Right lobe of liver (tissue), 6 donors: Measurements from ENCODE around the gene DOCK2. TPM values are rescaled to one million over a fixed set of nuclear protein-coding genes. Genes with fewer than 3 reads are reported as not detected.

Source experiments
- ATAC-seq, 4 donors: fragments of 200-7000 bp; cut with Tn5 transposase; one replicate each; pipeline ENCODE4 v1.9.1; 2020; ENCODE audit warnings: mild to moderate bottlenecking in 4 of 4, moderate library complexity in 4 of 4
- DNase-seq, 3 donors: peaks; one replicate each; pipeline ENCODE4 v3.0.0-alpha.2; 2020
- H3K27ac ChIP-seq, 3 donors: fragments of 200-600 bp; one replicate each; pipeline ENCODE4 v1.8.0; 2022
- H3K27me3 ChIP-seq, 2 donors: fragments of 200-600 bp; one replicate each; pipeline ENCODE4 v1.8.0; 2022
- H3K36me3 ChIP-seq, 4 donors: fragments of 200-600 bp; sonication (generic) in 1 of 4; one replicate each; pipeline versions ENCODE4 v1.5.1 to v1.8.0; 2017 to 2022; ENCODE audit warnings: control low read depth in 1 of 4
- H3K4me1 ChIP-seq, 4 donors: fragments of 200-600 bp; sonication (generic) in 1 of 4; one replicate each; pipeline versions ENCODE4 v1.5.1 to v1.8.0; 2017 to 2022; ENCODE audit warnings: control low read depth in 1 of 4
- H3K4me3 ChIP-seq, 3 donors: fragments of 200-600 bp; one replicate each; pipeline ENCODE4 v1.8.0; 2022
- H3K9me3 ChIP-seq, 4 donors: fragments of 200-600 bp; sonication (generic) in 1 of 4; one replicate each; pipeline versions ENCODE4 v1.5.1 to v1.8.0; 2017 to 2022; ENCODE audit warnings: control low read depth in 1 of 4
- POLR2A ChIP-seq: fragments of 450-650 bp; IDR thresholded peaks from one replicate; pipeline ENCODE4 v1.6.1; 2017; ENCODE audit warnings: antibody characterized with exemption, mild to moderate bottlenecking
- WGBS: methylation state at CpG from one replicate; pipeline ENCODE4 v1.1.6; 2018; ENCODE audit warnings: low coverage, low lambda C conversion rate; ENCODE audit not compliant: insufficient coverage; ENCODE audit errors: missing lambda C conversion rate; 5-methylcytosine and 5-hydroxymethylcytosine counted together
- intact Hi-C, 2 donors: fragments of 100-400 bp; cut with DNase I; formaldehyde crosslinking; loops; one replicate each; pipeline versions ENCODE4 v1.11.2 to v1.14.1; 2022
- total RNA-seq, 6 experiments: library from RNA; depleted of rRNA in 2 of 6; stranded (reverse); fragments of >200 nt in 2 of 6; fragmentation: NEBNext Ultra II Directional in 3 of 6; extraction: Animal tissue kit (Norgen Biotek cat#: 25700) in 3 of 6; gene quantifications; one replicate each; pipeline versions ENCODE4 v1.1.0 to v1.2.4, GENCODE V29; 2016 to 2023
- TF ChIP-seq, protein P1 (sequence below), 4 donors: fragments of 200-600 bp in 3 of 4; fragments of 450-650 bp in 1 of 4; IDR thresholded peaks; one replicate each; pipeline versions ENCODE4 v1.5.1 to v1.8.0; 2016 to 2022; ENCODE audit warnings: antibody characterized with exemption in 4 of 4, mild to moderate bottlenecking in 2 of 4
- donor health status: DM: no; HTN: yes; CAD: no.
- donor health status: DM: no; HTN: no; CAD: no.
- donor health status: DM: no; HTN: no; CAD: no.
- donor health status: DM: no; HTN: yes; CAD: no.
- donor health status: DM: no; HTN: yes; CAD: no.

The DOCK2 gene
- total RNA-seq, 6 experiments from 2014 or later: 5.0 to 14.5 (median 7.4) TPM

DNA sequence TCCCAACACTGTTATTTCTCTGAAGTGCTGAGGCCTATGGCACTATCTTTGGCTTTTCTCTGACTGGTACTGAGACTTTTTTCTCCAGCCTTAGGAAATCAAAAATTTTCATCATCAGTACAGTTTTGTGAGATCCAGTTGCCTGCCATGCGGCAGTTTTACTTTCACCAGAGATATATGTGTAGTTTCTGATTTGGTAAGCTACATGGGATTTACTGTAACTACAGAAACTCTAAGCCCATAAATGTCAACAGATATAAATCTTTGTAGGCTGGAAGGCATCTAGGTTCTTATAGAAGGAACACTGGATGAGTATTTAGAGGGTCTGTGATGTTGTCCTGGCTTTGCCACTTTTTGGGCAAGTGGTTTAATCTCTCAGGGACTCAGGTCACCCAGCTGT is 69.0 kb downstream of the DOCK2 start:
- no peak overlapping the region for H3K27ac ChIP-seq
- ATAC-seq: no peak
- TF ChIP-seq, protein P1, sequence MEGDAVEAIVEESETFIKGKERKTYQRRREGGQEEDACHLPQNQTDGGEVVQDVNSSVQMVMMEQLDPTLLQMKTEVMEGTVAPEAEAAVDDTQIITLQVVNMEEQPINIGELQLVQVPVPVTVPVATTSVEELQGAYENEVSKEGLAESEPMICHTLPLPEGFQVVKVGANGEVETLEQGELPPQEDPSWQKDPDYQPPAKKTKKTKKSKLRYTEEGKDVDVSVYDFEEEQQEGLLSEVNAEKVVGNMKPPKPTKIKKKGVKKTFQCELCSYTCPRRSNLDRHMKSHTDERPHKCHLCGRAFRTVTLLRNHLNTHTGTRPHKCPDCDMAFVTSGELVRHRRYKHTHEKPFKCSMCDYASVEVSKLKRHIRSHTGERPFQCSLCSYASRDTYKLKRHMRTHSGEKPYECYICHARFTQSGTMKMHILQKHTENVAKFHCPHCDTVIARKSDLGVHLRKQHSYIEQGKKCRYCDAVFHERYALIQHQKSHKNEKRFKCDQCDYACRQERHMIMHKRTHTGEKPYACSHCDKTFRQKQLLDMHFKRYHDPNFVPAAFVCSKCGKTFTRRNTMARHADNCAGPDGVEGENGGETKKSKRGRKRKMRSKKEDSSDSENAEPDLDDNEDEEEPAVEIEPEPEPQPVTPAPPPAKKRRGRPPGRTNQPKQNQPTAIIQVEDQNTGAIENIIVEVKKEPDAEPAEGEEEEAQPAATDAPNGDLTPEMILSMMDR (IDR thresholded peaks at IDR 0.05): no peak
- TF ChIP-seq POLR2A: no peak
- no peaks in the 10 kb centered on the region for H3K27me3 ChIP-seq
- intact Hi-C loops: no loop called here
- no peak for DNase-seq
- no peaks in the 10 kb centered on the region for H3K9me3 ChIP-seq
- no peaks in the 10 kb centered on the region for H3K36me3 ChIP-seq
- H3K4me1 ChIP-seq: no peaks in the 10 kb centered on the region
- 90% methylated on average over 1 of the region's 1 CpG for WGBS
- H3K4me3 ChIP-seq: no peak overlapping the region

DNA sequence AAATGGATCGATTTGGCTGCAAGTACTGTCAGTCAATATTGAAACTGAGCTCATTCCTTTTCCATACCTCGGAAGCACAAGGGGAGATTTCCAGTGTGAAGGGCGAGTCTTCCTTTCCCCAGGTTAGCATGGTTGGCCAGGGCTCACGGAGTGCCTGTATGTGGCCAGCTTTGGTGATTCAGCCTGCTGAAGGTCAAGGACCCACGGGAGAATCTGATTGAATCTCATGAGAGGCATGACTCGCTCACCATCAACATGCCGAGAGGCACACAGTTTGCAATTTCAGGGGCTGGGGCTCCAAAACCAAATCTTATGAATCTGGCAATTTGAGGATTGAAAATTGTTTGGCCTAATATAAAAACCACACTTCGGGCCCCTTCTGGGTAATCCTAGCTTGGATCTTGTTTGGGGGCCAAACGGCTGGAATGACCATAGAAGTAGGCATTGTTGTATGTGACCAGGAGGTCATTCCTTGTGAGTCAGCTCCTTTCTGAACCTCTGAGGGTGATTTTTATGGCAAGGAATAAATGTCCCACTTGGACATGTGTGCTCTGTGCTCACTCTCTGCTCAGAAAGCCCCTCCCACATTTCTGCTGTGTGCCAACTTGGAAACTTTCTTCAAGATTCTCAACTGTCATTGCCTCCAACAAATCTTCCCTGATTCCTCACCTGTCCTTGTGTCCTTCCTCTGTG is 69.8 kb downstream of the DOCK2 start:
- intact Hi-C loops: no loop called here
- Histone ChIP-seq H3K4me3 (no peak overlapping the region), H3K27ac (no peak overlapping the region), H3K4me1 (no peaks in the 10 kb centered on the region), H3K27me3 (no peaks in the 10 kb centered on the region), H3K9me3 (no peaks in the 10 kb centered on the region), H3K36me3 (no peaks in the 10 kb centered on the region)
- 54% methylated on average over 5 of the region's 9 CpGs for WGBS
- TF ChIP-seq POLR2A: no peak
- TF ChIP-seq, protein P1 (IDR thresholded peaks at IDR 0.05): no peak
- ATAC-seq (peak in 1 of 4 donors; percentile 63), DNase-seq (no peak)

DNA sequence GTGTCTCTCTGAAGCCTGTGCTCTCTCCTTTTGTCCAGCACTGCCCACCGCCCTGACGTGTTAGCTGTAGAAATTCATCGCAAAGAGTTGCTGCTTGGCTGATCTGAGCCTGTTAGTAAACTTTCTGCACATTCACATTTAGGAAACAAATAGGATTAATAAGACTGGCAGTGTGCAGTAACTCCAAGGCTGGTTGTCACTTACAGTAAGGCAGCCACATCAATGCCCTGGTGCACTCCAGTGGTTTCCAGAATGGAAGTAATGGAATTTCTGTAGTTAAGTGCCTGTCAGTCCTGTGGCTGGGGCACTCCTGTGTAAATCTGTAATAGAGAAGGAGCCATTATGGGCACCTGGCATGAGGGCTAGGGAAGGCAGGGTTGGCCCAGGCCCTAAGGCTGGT is 70.6 kb downstream of the DOCK2 start:
- no peaks in the 10 kb centered on the region for H3K27me3 ChIP-seq
- H3K27ac ChIP-seq: no peak overlapping the region
- H3K4me3 ChIP-seq: no peak overlapping the region
- no peaks in the 10 kb centered on the region for H3K36me3 ChIP-seq
- WGBS: 71% methylated on average over 3 of the region's 3 CpGs
- intact Hi-C loops: no loop called here
- DNase-seq: no peak
- no peak for ATAC-seq
- TF ChIP-seq, protein P1 (IDR thresholded peaks at IDR 0.05): no peak
- TF ChIP-seq POLR2A: no peak
- no peaks in the 10 kb centered on the region for H3K9me3 ChIP-seq
- H3K4me1 ChIP-seq: no peaks in the 10 kb centered on the region

DNA sequence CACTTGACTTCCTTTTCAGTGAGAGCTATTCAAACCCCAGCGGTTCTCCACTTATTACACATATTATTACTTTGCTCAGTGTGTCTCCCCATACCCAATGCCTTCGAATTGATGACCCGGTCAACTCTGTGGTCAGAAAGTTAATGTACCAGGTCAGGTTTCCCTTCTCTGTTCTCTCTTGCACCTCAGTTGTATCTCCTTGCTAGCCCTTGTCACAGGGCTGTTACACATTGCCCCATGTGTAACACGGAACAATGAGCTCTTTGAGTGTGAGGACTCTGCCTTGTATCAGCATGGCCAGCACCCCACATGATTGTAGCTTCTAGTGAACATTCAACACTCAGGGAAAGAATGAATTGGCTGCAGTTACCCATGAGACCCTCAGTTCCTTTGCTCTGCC is 73.6 kb downstream of the DOCK2 start:
- Histone ChIP-seq H3K27me3 (no peaks in the 10 kb centered on the region), H3K4me3 (no peak overlapping the region), H3K4me1 (no peaks in the 10 kb centered on the region), H3K27ac (no peak overlapping the region), H3K36me3 (no peaks in the 10 kb centered on the region), H3K9me3 (no peaks in the 10 kb centered on the region)
- DNase-seq: no peak
- WGBS: 35% methylated on average over 4 of the region's 4 CpGs
- no peak for ATAC-seq
- TF ChIP-seq, protein P1 (IDR thresholded peaks at IDR 0.05): no peak
- TF ChIP-seq POLR2A: no peak
- intact Hi-C loops: loop anchor here in 1 of 2 donors (10.0 kb wide), 1 partner anchor 724 kb away; no protein-coding TSS in a partner anchor
